Prostate gland (tissue), 2 donors: ENCODE results near the gene ARSJ.

Experiments used
- CTCF ChIP-seq, 4 experiments: fragments of 200-600 bp in 2 of 4; fragments of 450-650 bp in 2 of 4; sonication (generic) in 2 of 4; IDR thresholded peaks; 1 replicate in 3 of 4; 2 replicates in 1 of 4; pipeline ENCODE4 v1.5.1; 2016 to 2019; ENCODE audit warnings: antibody characterized with exemption in 4 of 4, mild to moderate bottlenecking in 2 of 4, moderate library complexity in 2 of 4
- POLR2A ChIP-seq: fragments of 450-650 bp; IDR thresholded peaks from one replicate; pipeline ENCODE4 v1.6.1; 2016; ENCODE audit warnings: antibody characterized with exemption, mild to moderate bottlenecking

GRCh38 chr4:113941836-113942235 lies 37.6 kb downstream of the ARSJ start:
- no peak for TF ChIP-seq CTCF (IDR thresholded peaks at IDR 0.05)
- TF ChIP-seq POLR2A = no peak
